GM12878 (cell line): ENCODE data around the gene TMEM88. TPM values are rescaled to one million over a fixed set of nuclear protein-coding genes. Genes with fewer than 3 reads are reported as not detected.

Experiments used
- BACH1 ChIP-seq: fragments of 450-650 bp; IDR thresholded peaks from 2 replicates; pipeline ENCODE4 v1.6.1; 2017; ENCODE audit warnings: mild to moderate bottlenecking, borderline replicate concordance
- BHLHE40 ChIP-seq, 2 experiments: fragments of 450-650 bp in 1 of 2; IDR thresholded peaks; 2 replicates each; pipeline ENCODE4 v1.6.1; 2011 to 2017; ENCODE audit warnings: low read depth in 2 of 2, borderline replicate concordance in 1 of 2, improper control_type of control experiment in 1 of 2, low read length in 1 of 2, mild to moderate bottlenecking in 1 of 2
- NR2F1 ChIP-seq: fragments of 450-650 bp; conservative IDR thresholded peaks from 2 replicates; pipeline ENCODE4 v1.6.1; 2017; ENCODE audit warnings: mild to moderate bottlenecking
- POLR2AphosphoS5 ChIP-seq: IDR thresholded peaks from 2 replicates; pipeline ENCODE4 v1.6.1; 2011; ENCODE audit warnings: mild to moderate bottlenecking, low read length, inconsistent platforms
- RAD51 ChIP-seq: fragments of 450-650 bp; IDR thresholded peaks from 2 replicates; pipeline ENCODE4 v1.6.1; 2016; ENCODE audit warnings: moderate library complexity, mild to moderate bottlenecking, inconsistent platforms
- RELB ChIP-seq: fragments of 450-650 bp; IDR thresholded peaks from 2 replicates; pipeline ENCODE4 v1.6.1; 2017; ENCODE audit warnings: low read depth, mild to moderate bottlenecking, moderate library complexity
- SRF ChIP-seq, 2 experiments: IDR thresholded peaks; 2 replicates each; pipeline ENCODE4 v1.6.1; 2011; ENCODE audit warnings: low read depth in 2 of 2, low read length in 2 of 2, mild to moderate bottlenecking in 1 of 2, moderate library complexity in 1 of 2
- polyA plus RNA-seq, 11 experiments: library from polyadenylated mRNA; depleted of rRNA in 4 of 11; unstranded in 6 of 11; stranded (reverse) in 5 of 11; fragments of >200 nt; fragmentation: Nextera tagmentation in 4 of 11; fragmentation: Illumina TruSeq in 1 of 11; extraction: Ambion mirVana in 4 of 11; extraction: Trizol in 1 of 11; gene quantifications; 1 replicate in 1 of 11; 2 replicates in 10 of 11; pipeline versions ENCODE4 v1.2.1 to v1.2.3, GENCODE V29; 2011 to 2016; ENCODE audit warnings: inconsistent platforms in 2 of 11, missing spikeins in 2 of 11, low read depth in 1 of 11
- total RNA-seq, 4 experiments: library from RNA; depleted of rRNA in 3 of 4; stranded (reverse); fragments of >200 nt in 3 of 4; fragmentation: Illumina TruSeq in 1 of 4; extraction: Trizol in 1 of 4; gene quantifications; 2 replicates each; pipeline versions ENCODE4 v1.2.1 to v1.2.3, GENCODE V29; 2013 to 2021
- TF ChIP-seq, protein P1 (sequence below): fragments of 450-650 bp; formaldehyde crosslinking; IDR thresholded peaks from 2 replicates; pipeline ENCODE4 v1.4.0; 2022; ENCODE audit warnings: mild to moderate bottlenecking, moderate library complexity
- TF ChIP-seq, protein P2 (sequence below): IDR thresholded peaks from 2 replicates; pipeline ENCODE4 v1.6.1; 2011; ENCODE audit warnings: mild to moderate bottlenecking, low read depth, low read length, moderate library complexity; ENCODE audit not compliant: insufficient replicate concordance
- TF ChIP-seq, protein P3 (sequence below): IDR thresholded peaks from 2 replicates; pipeline ENCODE4 v1.6.1; 2012; ENCODE audit warnings: mild to moderate bottlenecking, low read depth, low read length
- TF ChIP-seq, protein P4 (sequence below): fragments of 150-350 bp; IDR thresholded peaks from 2 replicates; pipeline ENCODE4 v1.6.1; 2016; ENCODE audit warnings: low read depth, low read length
- TF ChIP-seq, protein P5 (sequence below): IDR thresholded peaks from 2 replicates; pipeline ENCODE4 v1.6.1; 2011; ENCODE audit warnings: borderline replicate concordance, low read depth, mild to moderate bottlenecking, moderate library complexity, mixed read lengths, low read length; ENCODE audit not compliant: insufficient read depth; ENCODE audit errors: extremely low read length

TMEM88 gene
- total and polyA plus RNA-seq, 10 of the 15 experiments (the other 5 are each of a cell fraction or from before 2014, with no cell fraction given), result 0.21 to 2.2 (median 0.62) TPM; not detected in 5

DNA sequence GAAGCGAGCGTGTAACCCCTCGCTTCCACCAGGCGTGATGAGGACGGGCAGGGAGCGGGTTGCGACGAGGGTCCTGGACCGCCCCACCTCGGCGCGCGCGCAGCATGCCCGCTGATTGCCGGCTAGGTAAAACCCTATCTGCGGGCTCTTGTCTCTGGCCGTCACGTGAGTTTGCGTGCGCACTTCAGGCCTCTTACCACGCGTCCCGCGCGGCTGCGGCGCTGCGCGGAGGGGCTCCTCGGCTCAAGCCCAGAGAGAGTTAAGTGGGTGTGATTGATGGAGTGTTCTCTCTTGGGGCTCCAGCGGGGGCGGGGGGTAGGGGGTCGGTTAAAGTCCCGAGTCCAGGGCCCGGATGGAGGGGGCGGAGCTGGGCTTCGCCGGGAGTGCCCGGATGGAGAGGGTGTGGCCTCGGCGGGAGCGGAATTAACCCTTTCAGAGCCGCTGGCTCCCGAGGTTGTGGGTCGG, 12.9 kb upstream of the TMEM88 start (continued):
- TF ChIP-seq, protein P1, sequence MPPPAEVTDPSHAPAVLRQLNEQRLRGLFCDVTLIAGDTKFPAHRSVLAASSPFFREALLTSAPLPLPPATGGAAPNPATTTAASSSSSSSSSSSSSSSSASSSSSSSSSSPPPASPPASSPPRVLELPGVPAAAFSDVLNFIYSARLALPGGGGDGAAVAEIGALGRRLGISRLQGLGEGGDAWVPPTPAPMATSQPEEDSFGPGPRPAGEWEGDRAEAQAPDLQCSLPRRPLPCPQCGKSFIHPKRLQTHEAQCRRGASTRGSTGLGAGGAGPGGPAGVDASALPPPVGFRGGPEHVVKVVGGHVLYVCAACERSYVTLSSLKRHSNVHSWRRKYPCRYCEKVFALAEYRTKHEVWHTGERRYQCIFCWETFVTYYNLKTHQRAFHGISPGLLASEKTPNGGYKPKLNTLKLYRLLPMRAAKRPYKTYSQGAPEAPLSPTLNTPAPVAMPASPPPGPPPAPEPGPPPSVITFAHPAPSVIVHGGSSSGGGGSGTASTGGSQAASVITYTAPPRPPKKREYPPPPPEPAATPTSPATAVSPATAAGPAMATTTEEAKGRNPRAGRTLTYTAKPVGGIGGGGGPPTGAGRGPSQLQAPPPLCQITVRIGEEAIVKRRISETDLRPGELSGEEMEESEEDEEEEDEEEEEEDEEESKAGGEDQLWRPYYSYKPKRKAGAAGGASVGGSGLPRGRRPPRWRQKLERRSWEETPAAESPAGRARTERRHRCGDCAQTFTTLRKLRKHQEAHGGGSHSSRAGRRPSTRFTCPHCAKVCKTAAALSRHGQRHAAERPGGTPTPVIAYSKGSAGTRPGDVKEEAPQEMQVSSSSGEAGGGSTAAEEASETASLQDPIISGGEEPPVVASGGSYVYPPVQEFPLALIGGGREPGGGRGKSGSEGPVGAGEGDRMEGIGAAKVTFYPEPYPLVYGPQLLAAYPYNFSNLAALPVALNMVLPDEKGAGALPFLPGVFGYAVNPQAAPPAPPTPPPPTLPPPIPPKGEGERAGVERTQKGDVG (CRISPR knock-in tag), result no peak
- TF ChIP-seq, protein P2, sequence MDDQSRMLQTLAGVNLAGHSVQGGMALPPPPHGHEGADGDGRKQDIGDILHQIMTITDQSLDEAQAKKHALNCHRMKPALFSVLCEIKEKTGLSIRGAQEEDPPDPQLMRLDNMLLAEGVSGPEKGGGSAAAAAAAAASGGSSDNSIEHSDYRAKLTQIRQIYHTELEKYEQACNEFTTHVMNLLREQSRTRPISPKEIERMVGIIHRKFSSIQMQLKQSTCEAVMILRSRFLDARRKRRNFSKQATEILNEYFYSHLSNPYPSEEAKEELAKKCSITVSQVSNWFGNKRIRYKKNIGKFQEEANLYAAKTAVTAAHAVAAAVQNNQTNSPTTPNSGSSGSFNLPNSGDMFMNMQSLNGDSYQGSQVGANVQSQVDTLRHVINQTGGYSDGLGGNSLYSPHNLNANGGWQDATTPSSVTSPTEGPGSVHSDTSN, result peak; percentile 63
- TF ChIP-seq BACH1 (peak; percentile 12; the same call in 1 of the 2 replicates), NR2F1 (no peak), POLR2AphosphoS5 (no peak), RAD51 (peak; percentile 11; the same call in 1 of the 2 replicates), BHLHE40 (IDR thresholded peaks at IDR 0.05; ENCODE audit: borderline replicate concordance in 1 of 2, low read depth in 2 of 2, low read length in 1 of 2) (peak; percentile 95 to 98), RELB (no peak), SRF (IDR thresholded peaks at IDR 0.05; ENCODE audit: low read depth in 2 of 2, low read length in 2 of 2) (no peak)
- TF ChIP-seq, protein P3, sequence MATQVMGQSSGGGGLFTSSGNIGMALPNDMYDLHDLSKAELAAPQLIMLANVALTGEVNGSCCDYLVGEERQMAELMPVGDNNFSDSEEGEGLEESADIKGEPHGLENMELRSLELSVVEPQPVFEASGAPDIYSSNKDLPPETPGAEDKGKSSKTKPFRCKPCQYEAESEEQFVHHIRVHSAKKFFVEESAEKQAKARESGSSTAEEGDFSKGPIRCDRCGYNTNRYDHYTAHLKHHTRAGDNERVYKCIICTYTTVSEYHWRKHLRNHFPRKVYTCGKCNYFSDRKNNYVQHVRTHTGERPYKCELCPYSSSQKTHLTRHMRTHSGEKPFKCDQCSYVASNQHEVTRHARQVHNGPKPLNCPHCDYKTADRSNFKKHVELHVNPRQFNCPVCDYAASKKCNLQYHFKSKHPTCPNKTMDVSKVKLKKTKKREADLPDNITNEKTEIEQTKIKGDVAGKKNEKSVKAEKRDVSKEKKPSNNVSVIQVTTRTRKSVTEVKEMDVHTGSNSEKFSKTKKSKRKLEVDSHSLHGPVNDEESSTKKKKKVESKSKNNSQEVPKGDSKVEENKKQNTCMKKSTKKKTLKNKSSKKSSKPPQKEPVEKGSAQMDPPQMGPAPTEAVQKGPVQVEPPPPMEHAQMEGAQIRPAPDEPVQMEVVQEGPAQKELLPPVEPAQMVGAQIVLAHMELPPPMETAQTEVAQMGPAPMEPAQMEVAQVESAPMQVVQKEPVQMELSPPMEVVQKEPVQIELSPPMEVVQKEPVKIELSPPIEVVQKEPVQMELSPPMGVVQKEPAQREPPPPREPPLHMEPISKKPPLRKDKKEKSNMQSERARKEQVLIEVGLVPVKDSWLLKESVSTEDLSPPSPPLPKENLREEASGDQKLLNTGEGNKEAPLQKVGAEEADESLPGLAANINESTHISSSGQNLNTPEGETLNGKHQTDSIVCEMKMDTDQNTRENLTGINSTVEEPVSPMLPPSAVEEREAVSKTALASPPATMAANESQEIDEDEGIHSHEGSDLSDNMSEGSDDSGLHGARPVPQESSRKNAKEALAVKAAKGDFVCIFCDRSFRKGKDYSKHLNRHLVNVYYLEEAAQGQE, result no peak
- TF ChIP-seq, protein P4, sequence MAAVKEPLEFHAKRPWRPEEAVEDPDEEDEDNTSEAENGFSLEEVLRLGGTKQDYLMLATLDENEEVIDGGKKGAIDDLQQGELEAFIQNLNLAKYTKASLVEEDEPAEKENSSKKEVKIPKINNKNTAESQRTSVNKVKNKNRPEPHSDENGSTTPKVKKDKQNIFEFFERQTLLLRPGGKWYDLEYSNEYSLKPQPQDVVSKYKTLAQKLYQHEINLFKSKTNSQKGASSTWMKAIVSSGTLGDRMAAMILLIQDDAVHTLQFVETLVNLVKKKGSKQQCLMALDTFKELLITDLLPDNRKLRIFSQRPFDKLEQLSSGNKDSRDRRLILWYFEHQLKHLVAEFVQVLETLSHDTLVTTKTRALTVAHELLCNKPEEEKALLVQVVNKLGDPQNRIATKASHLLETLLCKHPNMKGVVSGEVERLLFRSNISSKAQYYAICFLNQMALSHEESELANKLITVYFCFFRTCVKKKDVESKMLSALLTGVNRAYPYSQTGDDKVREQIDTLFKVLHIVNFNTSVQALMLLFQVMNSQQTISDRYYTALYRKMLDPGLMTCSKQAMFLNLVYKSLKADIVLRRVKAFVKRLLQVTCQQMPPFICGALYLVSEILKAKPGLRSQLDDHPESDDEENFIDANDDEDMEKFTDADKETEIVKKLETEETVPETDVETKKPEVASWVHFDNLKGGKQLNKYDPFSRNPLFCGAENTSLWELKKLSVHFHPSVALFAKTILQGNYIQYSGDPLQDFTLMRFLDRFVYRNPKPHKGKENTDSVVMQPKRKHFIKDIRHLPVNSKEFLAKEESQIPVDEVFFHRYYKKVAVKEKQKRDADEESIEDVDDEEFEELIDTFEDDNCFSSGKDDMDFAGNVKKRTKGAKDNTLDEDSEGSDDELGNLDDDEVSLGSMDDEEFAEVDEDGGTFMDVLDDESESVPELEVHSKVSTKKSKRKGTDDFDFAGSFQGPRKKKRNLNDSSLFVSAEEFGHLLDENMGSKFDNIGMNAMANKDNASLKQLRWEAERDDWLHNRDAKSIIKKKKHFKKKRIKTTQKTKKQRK, result no peak
- TF ChIP-seq, protein P5, sequence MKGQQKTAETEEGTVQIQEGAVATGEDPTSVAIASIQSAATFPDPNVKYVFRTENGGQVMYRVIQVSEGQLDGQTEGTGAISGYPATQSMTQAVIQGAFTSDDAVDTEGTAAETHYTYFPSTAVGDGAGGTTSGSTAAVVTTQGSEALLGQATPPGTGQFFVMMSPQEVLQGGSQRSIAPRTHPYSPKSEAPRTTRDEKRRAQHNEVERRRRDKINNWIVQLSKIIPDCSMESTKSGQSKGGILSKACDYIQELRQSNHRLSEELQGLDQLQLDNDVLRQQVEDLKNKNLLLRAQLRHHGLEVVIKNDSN, result peak; percentile 65
